ENCODE measurements around the gene REST.

Gene REST

GRCh38 chr4:56979421-56980072 lies 71.8 kb downstream of the REST start:
- peak in 1 of 2 experiments; percentile 25 for DNase-seq

GRCh38 chr4:56981795-56982201 lies 74.1 kb downstream of the REST start:
- DNase-seq: no peak

DNA sequence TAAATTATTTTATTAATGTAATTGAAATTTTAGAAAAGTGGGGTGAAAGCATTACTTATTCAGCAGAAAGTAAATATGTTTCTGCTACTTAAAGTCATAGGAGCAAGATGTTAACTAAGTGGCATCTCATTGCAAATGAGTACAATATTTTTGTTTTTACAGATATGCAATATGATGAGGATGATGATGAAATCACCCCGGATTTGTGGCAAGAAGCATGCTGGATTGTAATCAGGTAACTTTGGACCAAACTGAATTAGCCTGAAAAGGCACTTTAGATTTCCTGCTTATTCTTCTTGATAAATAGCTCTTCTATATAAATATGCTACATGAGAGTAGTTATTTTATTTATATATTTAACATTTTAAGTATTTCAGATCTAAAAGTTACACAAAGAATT lies 78.5 kb downstream of the REST start:
- no peak for DNase-seq

DNA sequence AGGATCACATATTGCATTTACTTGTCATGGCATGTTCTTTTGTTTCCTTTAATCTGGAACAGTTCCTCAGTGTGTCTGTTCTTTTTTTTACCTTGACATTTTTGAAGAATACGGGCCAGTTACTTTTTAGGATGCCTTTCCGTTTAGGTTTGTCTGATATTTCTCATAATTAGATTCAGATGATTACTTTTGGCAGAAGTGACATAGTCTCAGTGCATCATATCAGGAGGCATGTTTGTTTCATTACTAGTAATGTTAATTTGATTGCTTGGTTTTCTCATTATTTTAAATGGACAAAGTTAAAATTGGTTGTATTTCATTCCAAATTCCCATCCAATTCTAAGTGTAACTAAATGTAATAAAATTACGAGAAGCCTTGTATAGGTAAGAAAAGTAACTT lies 79.3 kb downstream of the REST start:
- DNase-seq: no peak

DNA sequence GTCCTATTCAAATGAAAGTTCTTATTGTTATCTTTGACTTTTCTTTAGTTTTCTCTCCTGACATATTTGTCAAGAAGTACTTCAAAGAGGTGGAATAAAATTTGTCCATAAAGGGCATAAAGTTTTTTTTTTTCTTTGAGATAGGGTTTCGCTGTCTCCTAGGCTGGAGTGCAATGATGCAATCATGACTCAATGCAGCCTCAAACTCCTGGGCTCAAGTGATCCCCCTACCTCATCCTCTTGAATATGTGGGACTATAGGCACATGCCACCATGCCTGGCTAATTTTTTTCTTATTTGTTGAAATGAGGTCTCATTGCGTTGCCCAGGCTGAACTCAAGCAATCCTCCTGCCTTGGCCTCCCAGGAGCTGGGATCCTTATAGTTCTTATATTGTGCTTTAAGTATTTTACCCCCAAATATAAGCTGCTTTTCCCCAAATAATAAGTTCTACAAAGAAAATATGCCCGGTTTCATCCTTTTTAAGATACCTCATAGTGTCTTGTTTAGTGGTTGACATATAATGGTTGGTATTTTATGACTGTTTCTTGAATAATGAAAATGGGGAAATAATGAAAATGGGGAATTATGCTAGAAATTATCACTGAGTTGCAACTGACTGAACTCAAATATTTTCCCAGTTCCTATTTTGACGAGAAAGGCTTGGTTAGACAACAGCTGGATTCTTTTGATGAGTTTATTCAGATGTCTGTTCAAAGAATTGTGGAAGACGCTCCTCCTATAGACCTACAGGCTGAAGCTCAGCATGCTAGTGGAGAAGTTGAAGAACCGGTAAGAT lies 82.6 kb downstream of the REST start:
- no peak for DNase-seq

DNA sequence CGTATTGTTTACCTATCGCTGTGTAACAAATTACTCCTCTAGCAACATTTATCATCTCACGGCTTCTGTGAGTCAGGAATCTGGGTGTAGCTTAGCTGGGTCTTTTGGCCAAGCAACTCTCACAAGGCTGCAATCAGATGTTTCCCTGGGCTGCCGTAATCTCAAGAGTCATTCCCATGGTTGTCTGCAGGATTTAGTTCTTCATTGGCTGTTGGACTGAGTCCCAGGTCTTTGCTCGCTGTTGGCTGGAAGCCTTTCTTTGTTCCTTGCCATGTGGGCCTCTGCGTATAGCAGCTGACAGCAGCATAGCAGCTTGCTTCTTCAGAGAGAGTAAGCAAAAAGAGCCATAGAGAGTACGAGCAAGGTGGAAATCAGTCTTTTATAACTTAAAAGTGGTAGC lies 87.8 kb downstream of the REST start:
- no peak for DNase-seq

- DNase-seq: no peak
These were observed 92.1 kb downstream of the REST start for GRCh38 chr4:56999751-57000150.

DNA sequence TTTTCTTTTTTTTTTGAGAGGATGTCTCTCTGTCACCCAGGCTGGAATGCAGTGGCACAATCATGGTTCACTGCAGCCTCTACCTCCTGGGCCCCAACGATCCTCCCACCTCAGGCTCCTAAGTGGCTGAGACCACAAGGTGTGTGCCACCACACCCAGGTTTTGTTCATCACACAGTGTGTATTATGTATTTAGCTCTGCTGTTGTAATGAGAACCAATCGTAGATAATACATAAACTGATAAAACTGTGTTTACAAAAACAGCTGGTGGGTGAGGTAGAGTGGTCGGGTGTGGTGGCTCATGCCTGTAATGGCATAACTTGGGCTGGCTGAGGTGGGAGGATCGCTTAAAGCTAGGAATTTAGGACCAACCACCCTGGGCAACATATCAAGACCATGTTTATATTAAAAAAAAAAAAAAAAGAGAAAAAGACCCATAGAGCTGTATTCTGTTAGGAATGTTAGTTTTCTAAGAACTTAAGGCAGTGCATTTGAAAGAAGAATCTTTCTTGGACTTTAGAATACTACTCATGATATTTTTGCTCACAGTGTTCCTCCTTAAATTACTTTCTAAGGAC lies 105.9 kb downstream of the REST start:
- DNase-seq: no peak

Data from SHP77 (cell line).